Measurements from ENCODE around the gene SMARCB1. TPM values are rescaled to one million over a fixed set of nuclear protein-coding genes. Genes with fewer than 3 reads are reported as not detected.

The SMARCB1 gene
- total RNA-seq, 1 experiment from 2014 or later: 80.2 TPM

DNA sequence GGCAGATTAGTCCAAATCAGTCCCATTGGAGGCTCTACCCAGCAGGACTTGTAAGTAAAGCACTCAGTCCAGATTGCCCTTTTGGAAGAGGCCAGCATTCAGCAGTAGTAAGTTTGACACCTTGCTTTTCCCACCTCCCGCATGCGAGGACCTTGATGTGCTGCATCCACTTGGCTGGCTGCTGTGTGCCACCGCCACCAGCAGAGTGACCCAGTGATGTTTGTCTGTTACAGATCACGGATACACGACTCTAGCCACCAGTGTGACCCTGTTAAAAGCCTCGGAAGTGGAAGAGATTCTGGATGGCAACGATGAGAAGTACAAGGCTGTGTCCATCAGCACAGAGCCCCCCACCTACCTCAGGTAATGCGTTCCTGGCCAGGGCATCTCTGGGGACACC, 6.6 kb downstream of the SMARCB1 start:
- peaks cover 10% of the 10 kb centered on the region for H3K4me1 ChIP-seq (replicated peaks; ENCODE audit: insufficient read depth)
- no peaks in the 10 kb centered on the region for H3K9me2 ChIP-seq (ENCODE audit: insufficient read depth)
- H3K9me3 ChIP-seq (ENCODE audit: insufficient read depth, low read depth): no peaks in the 10 kb centered on the region
- no peaks in the 10 kb centered on the region for H3F3A ChIP-seq (ENCODE audit: insufficient read depth, low read depth)
- H3K4me3 ChIP-seq: no peak overlapping the region
- BruUV-seq (replicated peaks): no TSS peak
- H2AFZ ChIP-seq: no peak overlapping the region
- no peaks in the 10 kb centered on the region for H3K27me3 ChIP-seq (ENCODE audit: insufficient read depth, low read depth)
- no peak overlapping the region for H3K4me2 ChIP-seq
- TF ChIP-seq, protein P1, sequence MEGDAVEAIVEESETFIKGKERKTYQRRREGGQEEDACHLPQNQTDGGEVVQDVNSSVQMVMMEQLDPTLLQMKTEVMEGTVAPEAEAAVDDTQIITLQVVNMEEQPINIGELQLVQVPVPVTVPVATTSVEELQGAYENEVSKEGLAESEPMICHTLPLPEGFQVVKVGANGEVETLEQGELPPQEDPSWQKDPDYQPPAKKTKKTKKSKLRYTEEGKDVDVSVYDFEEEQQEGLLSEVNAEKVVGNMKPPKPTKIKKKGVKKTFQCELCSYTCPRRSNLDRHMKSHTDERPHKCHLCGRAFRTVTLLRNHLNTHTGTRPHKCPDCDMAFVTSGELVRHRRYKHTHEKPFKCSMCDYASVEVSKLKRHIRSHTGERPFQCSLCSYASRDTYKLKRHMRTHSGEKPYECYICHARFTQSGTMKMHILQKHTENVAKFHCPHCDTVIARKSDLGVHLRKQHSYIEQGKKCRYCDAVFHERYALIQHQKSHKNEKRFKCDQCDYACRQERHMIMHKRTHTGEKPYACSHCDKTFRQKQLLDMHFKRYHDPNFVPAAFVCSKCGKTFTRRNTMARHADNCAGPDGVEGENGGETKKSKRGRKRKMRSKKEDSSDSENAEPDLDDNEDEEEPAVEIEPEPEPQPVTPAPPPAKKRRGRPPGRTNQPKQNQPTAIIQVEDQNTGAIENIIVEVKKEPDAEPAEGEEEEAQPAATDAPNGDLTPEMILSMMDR (conservative IDR thresholded peaks at IDR 0.05): no peak
- no peak for TF ChIP-seq EZH2 (IDR thresholded peaks at IDR 0.05; ENCODE audit: low read depth)
- DNase-seq: no peak
- H3K36me3 ChIP-seq (ENCODE audit: low read depth): peaks cover 5% of the 10 kb centered on the region; the same call in 1 of the 2 replicates
- ChIA-PET POLR2A (ENCODE audit: unreplicated experiment) (no interaction called here), CTCF (no interaction called here)
- no peak overlapping the region for H3K27ac ChIP-seq
- peaks cover 43% of the 10 kb centered on the region for H4K20me1 ChIP-seq (ENCODE audit: insufficient read depth)
- intact Hi-C loops (cut with micrococcal nuclease; ENCODE audit: unreplicated experiment): no loop called here
- H3K79me2 ChIP-seq (ENCODE audit: low read depth): peaks cover 41% of the 10 kb centered on the region

DNA sequence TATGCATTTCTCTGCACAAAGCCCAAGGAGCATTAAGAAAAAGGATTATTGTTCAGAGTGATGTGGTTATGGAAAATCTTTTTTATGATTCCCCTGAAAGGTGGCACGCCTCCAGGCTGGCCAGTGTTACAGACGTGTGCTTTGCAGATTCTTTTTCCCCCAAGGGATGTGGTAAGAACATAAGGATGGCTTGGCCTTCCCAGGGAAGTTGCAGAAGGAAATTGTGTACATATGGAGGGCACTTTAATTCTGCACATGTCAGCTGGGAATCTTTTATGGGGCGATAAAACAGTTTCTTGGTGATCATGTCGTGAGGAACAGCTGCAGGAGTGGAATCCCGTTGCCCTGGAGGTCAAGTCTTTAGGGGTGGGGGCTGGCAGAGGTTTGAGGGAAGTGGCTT, 9.7 kb downstream of the SMARCB1 start:
- Histone ChIP-seq H4K20me1 (ENCODE audit: insufficient read depth) (peaks cover 13% of the 10 kb centered on the region), H3K27me3 (ENCODE audit: insufficient read depth, low read depth) (no peaks in the 10 kb centered on the region), H3K4me1 (replicated peaks; ENCODE audit: insufficient read depth) (no peaks in the 10 kb centered on the region), H3K79me2 (ENCODE audit: low read depth) (peaks cover 10% of the 10 kb centered on the region), H3K4me2 (no peak overlapping the region), H3K36me3 (ENCODE audit: low read depth) (peaks cover 5% of the 10 kb centered on the region; the same call in 1 of the 2 replicates), H2AFZ (no peak overlapping the region), H3K27ac (no peak overlapping the region), H3K9me2 (ENCODE audit: insufficient read depth) (no peaks in the 10 kb centered on the region), H3K9me3 (ENCODE audit: insufficient read depth, low read depth) (no peaks in the 10 kb centered on the region), H3K4me3 (no peak overlapping the region), H3F3A (ENCODE audit: insufficient read depth, low read depth) (no peaks in the 10 kb centered on the region)
- no TSS peak for BruUV-seq (replicated peaks)
- TF ChIP-seq, protein P1 (conservative IDR thresholded peaks at IDR 0.05): no peak
- TF ChIP-seq EZH2 (IDR thresholded peaks at IDR 0.05; ENCODE audit: low read depth): no peak
- intact Hi-C loops (cut with micrococcal nuclease; ENCODE audit: unreplicated experiment): no loop called here
- POLR2A ChIA-PET (ENCODE audit: unreplicated experiment): no interaction called here
- no peak for DNase-seq
- CTCF ChIA-PET: no interaction called here

DNA sequence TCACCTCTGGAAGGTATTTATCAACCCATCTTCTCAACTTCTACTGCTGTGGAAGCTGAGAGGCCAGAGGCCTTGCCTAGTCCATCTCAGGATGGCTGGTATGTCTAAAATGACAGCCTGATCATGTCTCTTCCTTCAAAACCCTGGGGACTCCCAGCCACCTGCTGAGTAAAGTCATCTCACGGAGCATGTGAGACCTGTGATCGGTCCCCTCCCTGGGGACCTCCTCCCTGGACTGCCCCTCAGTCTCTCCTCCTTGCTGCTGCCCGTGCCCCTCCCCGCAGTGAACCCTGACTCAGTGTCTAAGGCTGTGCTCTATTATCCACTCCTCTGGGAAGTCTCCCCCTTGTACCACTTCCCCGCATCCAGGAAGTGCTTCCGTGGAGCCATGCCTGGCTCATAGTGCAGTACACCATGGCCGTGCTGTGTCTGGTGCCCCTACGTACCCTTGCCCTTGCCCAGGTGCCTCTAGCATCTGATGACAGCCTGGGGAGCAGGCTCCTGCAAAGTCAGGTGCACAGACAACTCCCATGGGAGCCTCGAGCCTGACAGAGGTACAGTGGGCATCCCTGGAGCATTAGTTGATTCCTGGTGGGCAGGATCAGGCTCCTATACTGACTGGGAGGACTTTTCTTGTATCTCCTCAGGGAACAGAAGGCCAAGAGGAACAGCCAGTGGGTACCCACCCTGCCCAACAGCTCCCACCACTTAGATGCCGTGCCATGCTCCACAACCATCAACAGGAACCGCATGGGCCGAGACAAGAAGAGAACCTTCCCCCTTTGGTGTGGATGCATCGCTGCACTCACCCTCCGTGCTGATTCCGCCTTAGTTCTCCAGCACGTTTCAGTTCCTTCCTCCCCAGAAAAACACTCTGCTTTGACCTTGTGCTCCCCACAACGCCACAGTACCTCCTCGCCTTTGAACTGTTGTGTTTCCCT, 13.8 kb downstream of the SMARCB1 start:
- no peak for DNase-seq
- TF ChIP-seq EZH2 (IDR thresholded peaks at IDR 0.05; ENCODE audit: low read depth): no peak
- TF ChIP-seq, protein P1 (conservative IDR thresholded peaks at IDR 0.05): no peak
- no TSS peak for BruUV-seq (replicated peaks)
- POLR2A ChIA-PET (ENCODE audit: unreplicated experiment): no interaction called here
- Histone ChIP-seq H3K36me3 (ENCODE audit: low read depth) (no peaks in the 10 kb centered on the region), H4K20me1 (ENCODE audit: insufficient read depth) (no peaks in the 10 kb centered on the region), H3F3A (ENCODE audit: insufficient read depth, low read depth) (no peaks in the 10 kb centered on the region), H3K4me2 (no peak overlapping the region), H3K4me3 (no peak overlapping the region), H3K4me1 (replicated peaks; ENCODE audit: insufficient read depth) (no peaks in the 10 kb centered on the region), H3K9me2 (ENCODE audit: insufficient read depth) (no peaks in the 10 kb centered on the region), H3K9me3 (ENCODE audit: insufficient read depth, low read depth) (no peaks in the 10 kb centered on the region), H3K79me2 (ENCODE audit: low read depth) (no peaks in the 10 kb centered on the region), H3K27ac (no peak overlapping the region), H2AFZ (no peak overlapping the region), H3K27me3 (ENCODE audit: insufficient read depth, low read depth) (no peaks in the 10 kb centered on the region)
- CTCF ChIA-PET: no interaction called here
- intact Hi-C loops (cut with micrococcal nuclease; ENCODE audit: unreplicated experiment): no loop called here
